Measurements from ENCODE around the gene UBALD1.

UBALD1 gene

GRCh38 chr16:4616047-4616811 is 1.5 kb upstream of the UBALD1 start:
- peak; percentile 98 for DNase-seq (ENCODE audit: low read depth)

DNA sequence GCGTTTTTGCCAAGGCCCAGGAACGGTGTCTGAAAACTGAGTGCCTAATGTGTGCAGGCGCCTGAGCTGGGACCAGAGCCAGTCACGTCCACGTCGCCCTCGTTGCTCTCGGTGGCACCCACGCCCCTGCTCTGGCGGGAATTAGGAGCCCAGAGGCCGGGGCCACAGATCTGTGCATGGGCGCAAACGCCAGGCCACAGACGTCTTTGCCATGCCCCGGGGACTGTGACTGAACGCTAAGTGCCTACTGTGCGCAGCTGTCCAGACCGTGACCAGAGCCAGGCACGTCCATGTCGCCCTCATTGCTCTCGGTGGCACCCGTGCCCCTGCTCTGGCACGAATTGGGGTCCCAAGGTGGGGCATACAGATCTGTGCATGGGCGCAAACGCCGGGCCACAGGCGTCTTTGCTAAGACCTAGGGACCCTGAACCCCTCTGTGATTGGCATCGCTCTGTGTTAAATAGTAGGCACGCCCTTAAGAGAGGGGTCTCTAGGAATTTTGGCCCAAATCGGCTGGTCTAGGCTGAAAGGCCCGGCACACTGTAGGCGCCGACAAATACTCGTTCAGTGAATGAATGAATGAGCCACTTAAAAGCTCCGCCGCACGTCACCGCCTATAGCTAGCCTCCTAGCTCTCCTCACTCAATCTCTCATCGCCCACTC is 827 bp upstream of the UBALD1 start:
- DNase-seq (ENCODE audit: low read depth): peak; percentile 11

- DNase-seq (ENCODE audit: low read depth): peak; percentile 51
These were observed 785 bp downstream of the UBALD1 start for GRCh38 chr16:4613636-4614570.

DNA sequence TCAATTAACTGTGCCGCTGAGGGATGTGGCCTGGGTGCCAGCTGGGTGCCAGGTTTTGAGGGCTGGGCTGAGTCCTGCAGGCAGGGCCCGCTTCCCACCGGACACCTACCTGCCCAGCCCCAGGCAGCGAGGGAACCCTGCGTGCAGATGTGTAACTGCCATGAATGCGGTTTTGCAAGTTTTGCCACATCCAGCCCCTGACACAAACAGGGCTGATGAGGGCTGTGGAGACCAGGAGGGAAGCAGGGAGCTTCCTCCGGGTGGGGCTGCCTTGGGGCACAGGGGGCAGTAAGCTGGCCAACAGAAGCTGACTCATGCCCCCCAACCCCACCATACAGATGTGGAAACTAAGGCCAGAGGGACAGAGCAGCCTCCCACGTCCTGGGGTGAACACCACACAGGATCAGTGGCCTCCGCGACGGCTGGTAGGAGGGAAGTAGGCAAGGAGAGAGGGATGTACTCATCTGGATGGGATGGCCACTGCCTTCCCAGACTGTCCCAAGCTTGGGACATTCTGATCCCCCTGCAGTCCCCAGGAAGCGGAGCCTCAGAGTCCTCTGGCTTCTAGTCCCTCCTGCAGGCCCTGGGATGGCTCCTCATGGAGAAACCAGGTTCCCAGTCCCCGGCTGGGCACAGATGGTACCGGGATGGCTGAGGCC is 1.6 kb downstream of the UBALD1 start:
- DNase-seq (ENCODE audit: low read depth): no peak

DNA sequence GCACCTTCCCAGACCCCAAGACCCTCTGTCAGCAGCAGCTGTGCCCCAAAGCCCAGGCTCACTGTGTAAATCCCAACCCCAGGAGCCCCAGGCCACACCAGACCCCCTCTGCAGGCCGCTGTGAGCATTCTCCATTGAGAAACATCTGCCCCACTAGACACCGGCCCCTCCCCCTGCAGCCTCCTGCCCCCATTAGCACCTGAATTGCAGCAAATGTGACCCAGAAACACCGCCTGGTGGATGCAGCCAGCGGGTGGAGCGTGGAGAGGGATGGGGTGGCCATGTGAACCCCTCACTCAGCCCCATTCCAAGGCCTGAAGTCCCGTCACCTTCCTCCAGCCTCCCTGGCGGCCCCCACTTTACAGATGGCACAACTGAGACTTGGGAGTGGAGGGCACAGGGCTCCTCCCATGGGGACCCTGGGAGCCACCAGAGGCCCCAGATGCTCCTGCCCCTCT is 2.2 kb downstream of the UBALD1 start:
- no peak for DNase-seq (ENCODE audit: low read depth)

DNA sequence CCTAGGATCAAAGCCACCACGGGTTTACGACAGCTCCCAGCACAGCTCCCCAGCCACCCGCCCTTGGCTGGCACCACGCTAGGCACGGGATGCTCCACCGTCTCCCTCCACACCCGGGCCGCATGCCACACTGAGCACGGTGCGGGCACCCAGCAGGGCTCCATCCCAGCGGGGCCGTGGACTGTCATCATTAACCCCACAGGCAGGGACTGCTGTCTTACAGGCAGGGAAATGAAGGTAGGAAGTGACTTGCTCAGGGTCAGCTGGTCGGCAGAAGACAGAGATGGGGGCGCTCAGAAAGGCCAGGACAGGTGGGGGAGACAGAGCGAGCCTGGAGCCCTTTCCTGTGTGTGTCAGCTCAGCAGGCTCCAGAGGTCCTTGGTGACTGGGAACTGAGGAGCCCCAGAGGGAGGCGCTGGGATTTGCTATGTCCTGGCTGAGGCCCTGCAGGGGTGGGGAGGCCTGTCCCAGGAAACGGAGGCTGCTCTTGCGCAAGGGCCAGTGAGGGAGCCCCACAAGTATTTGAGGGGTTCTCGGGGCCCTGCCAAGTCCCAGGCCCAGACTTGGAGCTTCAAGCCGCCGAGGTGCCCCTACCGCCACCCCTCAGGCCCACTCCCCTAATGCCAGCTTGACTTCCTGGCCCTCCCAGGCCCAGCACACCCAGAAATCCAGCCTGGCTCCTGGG is 3.2 kb downstream of the UBALD1 start:
- no peak for DNase-seq (ENCODE audit: low read depth)

GRCh38 chr16:4610011-4611005 is 4.4 kb downstream of the UBALD1 start:
- DNase-seq (ENCODE audit: low read depth): no peak

DNA sequence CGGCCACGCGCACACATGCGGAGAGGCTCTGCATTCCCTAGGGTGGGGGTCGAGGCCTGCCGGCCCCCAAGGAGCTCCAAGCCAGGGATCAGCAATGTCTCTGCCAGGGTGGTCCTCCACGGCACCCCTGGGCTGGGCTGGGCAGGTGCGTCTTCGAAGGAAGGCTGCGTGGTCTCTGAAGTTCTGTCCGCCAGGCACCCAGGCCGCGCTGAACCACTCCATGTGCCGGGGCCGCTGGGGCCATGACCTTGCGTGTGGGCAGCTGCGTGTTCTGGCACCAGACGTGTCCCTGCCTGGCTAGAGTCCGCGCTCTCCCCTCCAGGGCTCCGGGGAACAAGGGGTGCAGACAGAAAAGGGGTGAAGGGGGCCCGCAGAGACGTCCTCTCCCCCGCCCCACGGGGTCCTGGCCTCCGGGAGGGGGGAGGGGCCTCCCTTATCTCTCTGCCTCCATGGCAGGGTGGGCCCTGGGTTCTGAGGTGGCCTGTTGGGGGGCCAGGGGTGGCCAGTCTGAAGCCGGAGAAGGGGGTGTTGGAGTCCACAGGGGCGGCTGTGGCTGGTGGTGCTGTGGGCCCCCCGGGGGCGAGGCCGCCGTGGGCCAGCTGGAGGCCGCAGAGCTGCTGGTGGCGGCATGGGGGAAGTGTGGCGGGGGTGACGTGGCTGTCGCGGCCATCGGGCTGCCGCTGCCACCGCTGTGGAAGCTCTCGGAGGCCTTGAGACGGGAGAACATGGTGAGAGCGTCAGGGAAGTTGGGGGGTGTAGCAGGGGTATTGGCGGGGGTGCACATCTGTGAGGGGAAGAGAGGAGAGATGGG is 5.3 kb downstream of the UBALD1 start:
- DNase-seq (ENCODE audit: low read depth): no peak

GRCh38 chr16:4608704-4608980 is 6.0 kb downstream of the UBALD1 start:
- DNase-seq (ENCODE audit: low read depth): no peak

DNA sequence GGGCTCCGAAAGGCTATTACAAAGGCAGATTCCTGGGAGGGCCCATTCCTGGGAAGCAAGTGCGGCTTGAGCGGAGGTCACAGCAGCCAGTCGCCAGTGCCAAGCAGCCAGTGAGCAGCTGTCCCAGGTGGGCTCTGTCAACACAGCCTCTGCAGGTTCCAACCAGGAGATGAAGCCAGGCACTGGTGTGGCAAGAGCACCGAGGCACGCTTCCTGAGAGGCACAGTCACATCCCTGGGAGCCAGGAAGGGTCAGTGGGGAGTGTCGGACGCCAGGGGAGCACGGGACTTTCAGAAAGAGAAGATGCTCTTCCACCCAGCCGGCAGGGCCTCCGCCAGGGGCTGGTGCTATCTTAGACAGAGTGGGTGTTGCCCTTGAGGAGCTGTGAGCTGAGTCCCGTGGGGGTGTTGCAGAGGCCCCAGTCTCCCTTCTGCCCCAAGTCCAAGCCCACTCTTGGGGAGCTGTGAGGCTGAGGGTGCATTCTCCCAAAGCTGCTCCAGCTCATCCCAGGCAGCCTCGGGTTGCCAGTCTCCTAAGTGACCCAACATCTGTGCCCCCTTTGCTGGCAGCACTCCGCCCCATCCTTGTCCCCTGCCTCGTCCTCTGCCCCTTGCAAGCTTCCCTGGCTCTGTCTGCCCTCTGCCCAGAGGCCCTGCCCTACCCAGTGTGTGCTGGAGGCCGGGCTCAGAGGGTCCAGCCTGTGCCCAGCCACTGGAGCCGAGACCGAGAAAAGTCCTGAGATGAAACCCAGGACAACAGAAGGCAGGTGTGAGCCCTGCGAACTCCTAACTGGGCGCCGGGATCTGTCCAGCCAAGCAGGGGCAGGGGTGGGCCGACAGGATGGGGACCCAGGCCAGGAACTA is 6.6 kb downstream of the UBALD1 start:
- DNase-seq (ENCODE audit: low read depth): no peak

DNA sequence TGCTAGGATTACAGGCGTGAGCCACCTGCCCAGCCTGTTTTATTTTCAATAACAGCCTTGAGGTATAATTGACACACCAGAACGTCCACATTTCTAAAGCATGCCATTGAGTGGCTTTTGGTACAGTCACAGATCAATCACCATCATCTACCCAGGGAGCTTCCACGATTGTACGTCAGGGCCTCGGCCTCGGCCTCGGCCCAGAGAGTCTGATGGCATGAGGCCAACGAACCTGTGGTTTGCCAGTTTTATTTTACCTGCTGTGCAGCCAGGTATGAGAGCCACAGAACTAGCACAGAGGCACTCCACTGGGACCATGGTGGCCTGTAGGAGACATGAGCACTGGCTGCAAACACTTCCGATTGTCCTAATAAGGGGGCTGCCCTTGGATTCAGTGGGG is 8.3 kb downstream of the UBALD1 start:
- no peak for DNase-seq (ENCODE audit: low read depth)

- DNase-seq (ENCODE audit: low read depth): no peak
These were observed 10.3 kb downstream of the UBALD1 start for GRCh38 chr16:4604401-4604800.

GRCh38 chr16:4603624-4604170 is 11.0 kb downstream of the UBALD1 start:
- no peak for DNase-seq (ENCODE audit: low read depth)

DNA sequence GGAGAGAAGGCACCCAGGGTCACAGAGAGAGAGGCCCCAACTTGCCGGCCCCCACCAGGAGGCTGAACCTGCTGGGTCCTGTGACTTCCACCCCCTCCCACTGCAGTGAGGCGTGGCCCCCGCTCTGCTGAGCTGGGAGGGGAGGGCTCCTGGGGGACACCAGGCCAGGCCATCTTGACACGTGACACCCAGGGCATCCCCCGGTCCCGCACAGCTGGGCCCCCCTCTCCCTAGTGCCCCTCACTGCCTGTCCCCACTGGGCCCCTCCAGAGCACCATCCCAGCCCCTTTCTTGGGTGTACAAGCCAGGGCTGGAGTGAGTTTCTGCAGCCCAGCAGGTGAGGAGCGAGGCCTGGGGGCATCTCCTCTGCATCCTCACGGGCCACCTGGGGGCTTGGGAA is 12.4 kb downstream of the UBALD1 start:
- DNase-seq (ENCODE audit: low read depth): no peak

GRCh38 chr16:4601864-4602186 is 12.9 kb downstream of the UBALD1 start:
- no peak for DNase-seq (ENCODE audit: low read depth)

GRCh38 chr16:4601036-4601863 is 13.4 kb downstream of the UBALD1 start:
- no peak for DNase-seq (ENCODE audit: low read depth)

DNA sequence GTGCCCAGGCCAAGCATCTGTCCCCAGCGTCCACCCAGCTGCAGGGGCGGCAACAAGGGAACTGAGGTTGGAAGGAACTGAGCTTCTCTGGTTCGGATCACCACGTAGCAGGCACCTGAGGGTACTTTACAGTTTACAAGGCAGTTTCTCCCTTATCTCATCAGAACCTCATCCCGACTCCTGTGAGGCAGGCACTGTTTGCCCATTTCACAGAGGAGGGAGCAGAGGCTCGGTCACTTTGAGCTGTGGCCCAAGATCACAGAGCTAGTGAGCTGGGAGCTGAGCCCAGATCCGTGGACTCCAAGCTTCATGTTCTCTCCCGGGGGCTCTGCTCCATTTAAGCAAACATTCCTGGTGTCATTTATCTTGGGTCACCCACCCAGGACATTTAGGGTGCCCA is 15.1 kb downstream of the UBALD1 start:
- no peak for DNase-seq (ENCODE audit: low read depth)

- no peak for DNase-seq (ENCODE audit: low read depth)
These were observed 15.7 kb downstream of the UBALD1 start for GRCh38 chr16:4599037-4599436.

Measured in activated T-cell treated with anti-CD3 and anti-CD28 coated beads for 48 hours (primary cell).